Testis (tissue), 3 donors: ENCODE results near the gene GRIA2. TPM values are rescaled to one million over a fixed set of nuclear protein-coding genes. Genes with fewer than 3 reads are reported as not detected.

Experiments
- DNase-seq: peaks from one replicate; pipeline ENCODE4 v3.0.0-alpha.2; 2019
- H3K27ac ChIP-seq, 2 donors: fragments of 200-600 bp; sonication (generic); one replicate each; pipeline ENCODE4 v1.5.1; 2019
- H3K27me3 ChIP-seq: fragments of 200-600 bp; sonication (generic); one replicate; pipeline ENCODE4 v1.5.1; 2019
- H3K36me3 ChIP-seq: fragments of 200-600 bp; sonication (generic); one replicate; pipeline ENCODE4 v1.5.1; 2017; ENCODE audit warnings: low read depth; ENCODE audit errors: missing control alignments
- H3K4me1 ChIP-seq: fragments of 200-600 bp; sonication (generic); one replicate; pipeline ENCODE4 v1.5.1; 2019
- H3K4me3 ChIP-seq, 2 donors: fragments of 200-600 bp; sonication (generic); one replicate each; pipeline ENCODE4 v1.5.1; 2017 to 2019
- H3K9me3 ChIP-seq: fragments of 200-600 bp; sonication (generic); one replicate; pipeline ENCODE4 v1.5.1; 2017
- CTCF ChIP-seq, 3 experiments: fragments of 450-650 bp in 2 of 3; fragments of 200-600 bp in 1 of 3; sonication (generic) in 1 of 3; IDR thresholded peaks; one replicate each; pipeline ENCODE4 v1.5.1; 2016 to 2019; ENCODE audit warnings: antibody characterized with exemption in 3 of 3, mild to moderate bottlenecking in 2 of 3, moderate library complexity in 1 of 3
- POLR2A ChIP-seq: fragments of 450-650 bp; IDR thresholded peaks from one replicate; pipeline ENCODE4 v1.6.1; 2017; ENCODE audit warnings: antibody characterized with exemption, mild to moderate bottlenecking, moderate library complexity
- WGBS, 2 donors: methylation state at CpG; one replicate each; pipeline ENCODE4 v1.1.5; 2018; 5-methylcytosine and 5-hydroxymethylcytosine counted together
- intact Hi-C: fragments of 100-400 bp; cut with DNase I; formaldehyde crosslinking; loops from one replicate; pipeline ENCODE4 v1.15.1; 2023; ENCODE audit warnings: low total_unique reads
- polyA plus RNA-seq: library from polyadenylated mRNA; stranded (reverse); fragments of 350-450 nt; fragmentation: Illumina TruSeq; extraction: RNeasy Lipid Tissue Mini Kit (QIAGEN cat#74804); gene quantifications from one replicate; pipeline ENCODE4 v1.2.3, GENCODE V29; 2014; ENCODE audit warnings: low read depth, low replicate concordance; ENCODE audit not compliant: insufficient read depth
- total RNA-seq, 2 donors: library from RNA; depleted of rRNA; stranded (reverse); fragments of >200 nt; gene quantifications; one replicate each; pipeline ENCODE4 v1.2.3, GENCODE V29; 2016

GRIA2 gene
- total and polyA plus RNA-seq, 3 donors from 2014 or later: 1.6 to 4.1 (median 2.1) TPM

GRCh38 chr4:157358439-157358838 lies 137.9 kb downstream of the GRIA2 start:
- Histone ChIP-seq H3K36me3 (no peaks in the 10 kb centered on the region), H3K27me3 (no peaks in the 10 kb centered on the region), H3K4me1 (no peaks in the 10 kb centered on the region), H3K4me3 (no peak overlapping the region), H3K9me3 (no peaks in the 10 kb centered on the region), H3K27ac (no peak overlapping the region)
- TF ChIP-seq POLR2A: no peak
- no peak for TF ChIP-seq CTCF (IDR thresholded peaks at IDR 0.05)
- 94 to 100% methylated on average over 1 of the region's 1 CpG for WGBS, 2 donors
- no peak for DNase-seq
- intact Hi-C loops: no loop called here

GRCh38 chr4:157358851-157359250 lies 138.3 kb downstream of the GRIA2 start:
- no peak for DNase-seq
- WGBS, 2 donors: 57 to 66% methylated on average over 1 of the region's 1 CpG

GRCh38 chr4:157363360-157363759 lies 142.8 kb downstream of the GRIA2 start:
- Histone ChIP-seq H3K27ac (no peak overlapping the region), H3K27me3 (no peaks in the 10 kb centered on the region), H3K36me3 (no peaks in the 10 kb centered on the region), H3K4me3 (no peak overlapping the region), H3K4me1 (no peaks in the 10 kb centered on the region), H3K9me3 (no peaks in the 10 kb centered on the region)
- 31 to 51% methylated on average over 4 of the region's 4 CpGs for WGBS, 2 donors
- DNase-seq: no peak
- TF ChIP-seq POLR2A (no peak), CTCF (IDR thresholded peaks at IDR 0.05) (no peak)
- intact Hi-C loops: no loop called here

More at GRCh38 chr4:157358851-157359250, 138.3 kb downstream of the GRIA2 start:
- H3K4me1 ChIP-seq: no peaks in the 10 kb centered on the region
- H3K9me3 ChIP-seq: no peaks in the 10 kb centered on the region
- H3K4me3 ChIP-seq: no peak overlapping the region
- H3K36me3 ChIP-seq: no peaks in the 10 kb centered on the region
- intact Hi-C loops: no loop called here
- TF ChIP-seq POLR2A (no peak), CTCF (IDR thresholded peaks at IDR 0.05) (no peak)
- no peak overlapping the region for H3K27ac ChIP-seq
- no peaks in the 10 kb centered on the region for H3K27me3 ChIP-seq

- Histone ChIP-seq H3K36me3 (no peaks in the 10 kb centered on the region), H3K27me3 (no peaks in the 10 kb centered on the region), H3K4me1 (no peaks in the 10 kb centered on the region), H3K4me3 (no peak overlapping the region), H3K27ac (no peak overlapping the region), H3K9me3 (no peaks in the 10 kb centered on the region)
- intact Hi-C loops: no loop called here
- DNase-seq: no peak
- TF ChIP-seq POLR2A: no peak
- no peak for TF ChIP-seq CTCF (IDR thresholded peaks at IDR 0.05)
- WGBS, 2 donors: 81 to 85% methylated on average over 3 of the region's 3 CpGs
These were observed 151.6 kb downstream of the GRIA2 start for GRCh38 chr4:157372154-157372553.

- WGBS, 2 donors: 89% methylated on average over 3 of the region's 3 CpGs
These were observed 152.0 kb downstream of the GRIA2 start for GRCh38 chr4:157372567-157372966.

More at GRCh38 chr4:157372567-157372966, 152.0 kb downstream of the GRIA2 start:
- H3K9me3 ChIP-seq: no peaks in the 10 kb centered on the region
- no peaks in the 10 kb centered on the region for H3K36me3 ChIP-seq
- no peaks in the 10 kb centered on the region for H3K4me1 ChIP-seq
- no peak overlapping the region for H3K27ac ChIP-seq
- intact Hi-C loops: no loop called here
- TF ChIP-seq POLR2A: no peak
- no peak for TF ChIP-seq CTCF (IDR thresholded peaks at IDR 0.05)
- DNase-seq: no peak
- H3K27me3 ChIP-seq: no peaks in the 10 kb centered on the region
- H3K4me3 ChIP-seq: no peak overlapping the region
